Astrocyte (in vitro differentiated cells and primary cell): ENCODE data around the gene SMPD3.

ENCODE experiments used
- EZH2 ChIP-seq: IDR thresholded peaks from 2 replicates; pipeline ENCODE4 v1.6.1; 2012; ENCODE audit warnings: mild to moderate bottlenecking, low read length, inconsistent platforms; ENCODE audit not compliant: insufficient read depth
- TF ChIP-seq, protein P1 (sequence below): IDR thresholded peaks from 2 replicates; pipeline ENCODE4 v1.5.1; 2011; ENCODE audit warnings: low read depth, mild to moderate bottlenecking, inconsistent platforms, low read length, moderate library complexity; ENCODE audit not compliant: insufficient read depth

DNA sequence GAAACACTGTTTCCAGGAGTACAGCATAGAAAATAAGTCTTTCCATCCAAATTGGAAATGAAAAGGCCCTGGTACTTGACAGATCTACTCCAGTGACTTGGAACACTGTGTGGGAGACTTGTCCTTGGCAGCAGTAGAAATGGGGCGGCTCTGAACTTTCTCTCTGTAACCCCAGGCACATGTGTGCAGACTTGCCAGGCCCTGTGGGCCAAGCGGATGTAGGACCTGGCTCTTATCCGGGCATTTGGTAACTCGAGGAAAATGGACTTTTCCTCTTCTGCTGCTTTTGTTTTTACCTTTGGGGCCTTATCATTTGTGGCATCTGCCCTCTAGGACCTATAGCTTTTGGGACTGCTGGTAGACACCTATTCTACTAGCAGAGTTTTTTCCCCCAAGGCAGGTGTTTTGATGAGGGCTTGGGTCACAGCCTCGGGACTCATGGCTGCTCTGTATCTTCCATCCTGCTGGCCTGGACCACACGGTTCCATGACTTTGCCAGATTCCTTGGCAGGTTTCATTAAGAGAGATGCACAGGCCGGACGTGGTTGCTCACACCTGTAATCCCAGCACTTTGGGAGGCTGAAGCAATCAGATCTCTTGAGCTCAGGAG lies 43.5 kb downstream of the SMPD3 start:
- TF ChIP-seq, protein P1, sequence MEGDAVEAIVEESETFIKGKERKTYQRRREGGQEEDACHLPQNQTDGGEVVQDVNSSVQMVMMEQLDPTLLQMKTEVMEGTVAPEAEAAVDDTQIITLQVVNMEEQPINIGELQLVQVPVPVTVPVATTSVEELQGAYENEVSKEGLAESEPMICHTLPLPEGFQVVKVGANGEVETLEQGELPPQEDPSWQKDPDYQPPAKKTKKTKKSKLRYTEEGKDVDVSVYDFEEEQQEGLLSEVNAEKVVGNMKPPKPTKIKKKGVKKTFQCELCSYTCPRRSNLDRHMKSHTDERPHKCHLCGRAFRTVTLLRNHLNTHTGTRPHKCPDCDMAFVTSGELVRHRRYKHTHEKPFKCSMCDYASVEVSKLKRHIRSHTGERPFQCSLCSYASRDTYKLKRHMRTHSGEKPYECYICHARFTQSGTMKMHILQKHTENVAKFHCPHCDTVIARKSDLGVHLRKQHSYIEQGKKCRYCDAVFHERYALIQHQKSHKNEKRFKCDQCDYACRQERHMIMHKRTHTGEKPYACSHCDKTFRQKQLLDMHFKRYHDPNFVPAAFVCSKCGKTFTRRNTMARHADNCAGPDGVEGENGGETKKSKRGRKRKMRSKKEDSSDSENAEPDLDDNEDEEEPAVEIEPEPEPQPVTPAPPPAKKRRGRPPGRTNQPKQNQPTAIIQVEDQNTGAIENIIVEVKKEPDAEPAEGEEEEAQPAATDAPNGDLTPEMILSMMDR, result no peak
- no peak for TF ChIP-seq EZH2
